Keratinocyte (primary cell): ENCODE measurements around the gene POLDIP2. TPM values are rescaled to one million over a fixed set of nuclear protein-coding genes. Genes with fewer than 3 reads are reported as not detected.

Source experiments
- DNase-seq: peaks from one replicate; pipeline ENCODE4 v3.0.0-alpha.2; 2011; ENCODE audit warnings: low read depth, missing footprints, low spot score
- FAIRE-seq: peaks from 2 replicates; lab custom pipeline; 2011; peaks lifted over from hg19 to GRCh38; lab: Jason Lieb, UNC
- H2AFZ ChIP-seq: 2 replicates; pipeline ENCODE4 v1.6.0; 2012; ENCODE audit warnings: low read length, control low read depth, inconsistent platforms; ENCODE audit not compliant: control insufficient read depth
- H3K27ac ChIP-seq: 2 replicates; pipeline ENCODE4 v1.5.1; 2011; ENCODE audit warnings: low read length; ENCODE audit not compliant: control insufficient read depth, insufficient read depth
- H3K27me3 ChIP-seq: 3 replicates; pipeline ENCODE4 v1.6.0; 2011; ENCODE audit warnings: low read length; ENCODE audit not compliant: control insufficient read depth, insufficient read depth; ENCODE audit errors: extremely low read depth
- H3K36me3 ChIP-seq, 2 experiments: 2 replicates in 1 of 2; 3 replicates in 1 of 2; pipeline ENCODE4 v1.5.1; 2011; ENCODE audit warnings: low read length in 2 of 2, mild to moderate bottlenecking in 1 of 2; ENCODE audit not compliant: control insufficient read depth in 2 of 2, insufficient read depth in 2 of 2; ENCODE audit errors: extremely low read depth in 1 of 2
- H3K4me1 ChIP-seq: 3 replicates; pipeline ENCODE4 v1.5.1; 2011; ENCODE audit warnings: low read length; ENCODE audit not compliant: control insufficient read depth, insufficient read depth; ENCODE audit errors: extremely low read depth
- H3K4me2 ChIP-seq: 3 replicates; pipeline ENCODE4 v1.6.0; 2011; ENCODE audit warnings: low read depth, low read length; ENCODE audit not compliant: control insufficient read depth, insufficient read depth; ENCODE audit errors: extremely low read depth
- H3K4me3 ChIP-seq, 3 experiments: fragments of 200-600 bp in 1 of 3; sonication (generic) in 1 of 3; 2 replicates in 2 of 3; 3 replicates in 1 of 3; pipeline ENCODE4 v1.5.1; 2011 to 2016; ENCODE audit warnings: low read length in 3 of 3, mild to moderate bottlenecking in 3 of 3, control low read depth in 2 of 3, inconsistent platforms in 1 of 3, low read depth in 1 of 3, mixed read lengths in 1 of 3, mixed run types in 1 of 3, moderate library complexity in 1 of 3; ENCODE audit not compliant: control insufficient read depth in 2 of 3, insufficient read depth in 2 of 3; ENCODE audit errors: extremely low read depth in 1 of 3
- H3K79me2 ChIP-seq: 2 replicates; pipeline ENCODE4 v1.6.0; 2012; ENCODE audit warnings: low read length; ENCODE audit not compliant: control insufficient read depth, insufficient read depth
- H3K9ac ChIP-seq: 3 replicates; pipeline ENCODE4 v1.6.0; 2011; ENCODE audit warnings: low read length; ENCODE audit not compliant: control insufficient read depth, insufficient read depth; ENCODE audit errors: extremely low read depth
- H3K9me1 ChIP-seq: 3 replicates; pipeline ENCODE4 v1.6.0; 2011; ENCODE audit warnings: low read length; ENCODE audit not compliant: control insufficient read depth, insufficient read depth; ENCODE audit errors: extremely low read depth
- H3K9me3 ChIP-seq: 2 replicates; pipeline ENCODE4 v1.5.1; 2012; ENCODE audit warnings: low read depth, low read length; ENCODE audit not compliant: control insufficient read depth
- H4K20me1 ChIP-seq: 3 replicates; pipeline ENCODE4 v1.6.0; 2011; ENCODE audit warnings: low read length; ENCODE audit not compliant: control insufficient read depth, insufficient read depth; ENCODE audit errors: extremely low read depth
- EZH2 ChIP-seq: IDR thresholded peaks from one replicate; pipeline ENCODE4 v1.6.1; 2012; ENCODE audit warnings: inconsistent platforms, mild to moderate bottlenecking, low read length, moderate library complexity
- dilution Hi-C: fragments of 300-500 bp; cut with MboI; formaldehyde crosslinking; loops from one replicate; pipeline ENCODE4 v1.7.0; 2020; ENCODE audit warnings: low sequenced_read_pairs; ENCODE audit not compliant: extremely low pct_ligation_motif_present
- polyA plus RNA-seq, 5 experiments: library from polyadenylated mRNA; depleted of rRNA in 3 of 5; stranded (reverse) in 3 of 5; stranded (forward) in 1 of 5; unstranded in 1 of 5; fragments of >200 nt; gene quantifications; 1 replicate in 1 of 5; 2 replicates in 3 of 5; 3 replicates in 1 of 5; pipeline versions ENCODE4 v1.2.1 to v1.2.3, GENCODE V29; 2011 to 2012; ENCODE audit warnings: missing spikeins in 2 of 5, low read depth in 1 of 5, low replicate concordance in 1 of 5
- TF ChIP-seq, protein P1 (sequence below), 3 experiments: IDR thresholded peaks in 1 of 3; conservative IDR thresholded peaks in 1 of 3; optimal IDR thresholded peaks in 1 of 3; 2 replicates in 2 of 3; 3 replicates in 1 of 3; pipeline versions ENCODE3 to v1.5.1; 2011; ENCODE audit warnings: low read length in 3 of 3, mild to moderate bottlenecking in 3 of 3, moderate library complexity in 2 of 3, control low read depth in 1 of 3, inconsistent platforms in 1 of 3; ENCODE audit not compliant: insufficient read depth in 2 of 3; ENCODE audit errors: extremely low read depth in 1 of 3

POLDIP2 gene
- polyA plus RNA-seq, 1 donor (not counting 4 experiments of a cell fraction or from before 2014, with no cell fraction given): 90.2 TPM

DNA sequence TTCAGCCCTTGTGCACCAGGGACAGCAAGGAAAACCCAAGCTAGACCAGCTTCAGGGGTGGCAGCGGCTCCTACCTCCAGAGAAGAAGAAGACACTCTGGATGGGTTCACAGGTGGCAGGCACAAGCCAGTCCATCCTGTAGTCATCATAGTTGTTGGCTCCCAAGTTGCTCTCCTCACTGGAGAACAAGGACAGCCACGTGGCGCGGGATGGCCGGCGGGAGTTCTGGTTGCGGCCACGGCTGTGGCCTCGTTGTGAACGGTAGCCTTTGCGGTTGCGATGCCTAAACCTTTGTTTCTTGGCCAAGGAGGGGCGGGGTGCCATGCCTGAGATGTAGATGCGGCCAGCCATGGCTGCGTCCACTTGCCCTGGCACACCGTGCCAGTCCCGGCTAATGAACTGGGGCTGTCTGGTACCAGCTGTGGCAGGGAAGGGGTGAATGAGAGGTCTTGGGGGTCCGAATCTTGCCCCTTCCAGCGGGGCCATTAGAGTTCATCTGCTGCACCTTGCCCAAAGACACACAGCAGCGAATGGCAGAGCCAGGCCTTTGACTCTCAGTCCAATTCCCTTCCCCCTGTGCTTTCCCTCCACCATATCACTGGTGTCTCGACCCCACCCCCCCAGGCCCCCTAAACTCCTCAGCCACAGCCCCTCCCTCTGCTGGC lies 10.4 kb upstream of the POLDIP2 start:
- Histone ChIP-seq H3K9ac (no peak overlapping the region), H3K4me1 (peaks cover 8% of the 10 kb centered on the region), H2AFZ (no peak overlapping the region), H3K4me3 (no peak overlapping the region), H3K9me1 (no peaks in the 10 kb centered on the region), H3K4me2 (no peak overlapping the region), H3K27ac (no peak overlapping the region), H3K9me3 (no peaks in the 10 kb centered on the region), H3K27me3 (peaks cover 11% of the 10 kb centered on the region), H3K79me2 (no peaks in the 10 kb centered on the region), H4K20me1 (no peaks in the 10 kb centered on the region), H3K36me3 (peaks cover 7 to 13% of the 10 kb centered on the region in 2 experiments)
- no peak for DNase-seq
- dilution Hi-C loops: no loop called here
- no peak for TF ChIP-seq EZH2
- TF ChIP-seq, protein P1, sequence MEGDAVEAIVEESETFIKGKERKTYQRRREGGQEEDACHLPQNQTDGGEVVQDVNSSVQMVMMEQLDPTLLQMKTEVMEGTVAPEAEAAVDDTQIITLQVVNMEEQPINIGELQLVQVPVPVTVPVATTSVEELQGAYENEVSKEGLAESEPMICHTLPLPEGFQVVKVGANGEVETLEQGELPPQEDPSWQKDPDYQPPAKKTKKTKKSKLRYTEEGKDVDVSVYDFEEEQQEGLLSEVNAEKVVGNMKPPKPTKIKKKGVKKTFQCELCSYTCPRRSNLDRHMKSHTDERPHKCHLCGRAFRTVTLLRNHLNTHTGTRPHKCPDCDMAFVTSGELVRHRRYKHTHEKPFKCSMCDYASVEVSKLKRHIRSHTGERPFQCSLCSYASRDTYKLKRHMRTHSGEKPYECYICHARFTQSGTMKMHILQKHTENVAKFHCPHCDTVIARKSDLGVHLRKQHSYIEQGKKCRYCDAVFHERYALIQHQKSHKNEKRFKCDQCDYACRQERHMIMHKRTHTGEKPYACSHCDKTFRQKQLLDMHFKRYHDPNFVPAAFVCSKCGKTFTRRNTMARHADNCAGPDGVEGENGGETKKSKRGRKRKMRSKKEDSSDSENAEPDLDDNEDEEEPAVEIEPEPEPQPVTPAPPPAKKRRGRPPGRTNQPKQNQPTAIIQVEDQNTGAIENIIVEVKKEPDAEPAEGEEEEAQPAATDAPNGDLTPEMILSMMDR (optimal IDR thresholded peaks at IDR 0.05 in 1 of 3, IDR thresholded peaks at IDR 0.05 in 1 of 3, conservative IDR thresholded peaks at IDR 0.05 in 1 of 3; ENCODE audit: extremely low read depth in 1 of 3, insufficient read depth in 2 of 3, low read length in 3 of 3): no peak
- no peak for FAIRE-seq

- Histone ChIP-seq H3K4me2 (no peak overlapping the region), H3K36me3 (peaks cover 7 to 18% of the 10 kb centered on the region in 2 experiments), H3K9me3 (no peaks in the 10 kb centered on the region), H4K20me1 (no peaks in the 10 kb centered on the region), H3K4me1 (peaks cover 1% of the 10 kb centered on the region), H2AFZ (no peak overlapping the region), H3K27ac (no peak overlapping the region), H3K9ac (no peak overlapping the region), H3K27me3 (no peaks in the 10 kb centered on the region), H3K4me3 (no peak overlapping the region), H3K79me2 (no peaks in the 10 kb centered on the region), H3K9me1 (no peaks in the 10 kb centered on the region)
- FAIRE-seq: no peak
- no peak for DNase-seq
- dilution Hi-C loops: no loop called here
- no peak for TF ChIP-seq EZH2
- TF ChIP-seq, protein P1 (optimal IDR thresholded peaks at IDR 0.05 in 1 of 3, IDR thresholded peaks at IDR 0.05 in 1 of 3, conservative IDR thresholded peaks at IDR 0.05 in 1 of 3; ENCODE audit: extremely low read depth in 1 of 3, insufficient read depth in 2 of 3, low read length in 3 of 3): peak in 2 of 3 experiments; percentile 15 to 20
Observed at GRCh38 chr17:28366605-28367004, 9.3 kb upstream of the POLDIP2 start.
